HepG2 (cell line): ENCODE data around the gene PARP2. TPM values are rescaled to one million over a fixed set of nuclear protein-coding genes. Genes with fewer than 3 reads are reported as not detected.

Source experiments
- CBX5 ChIP-seq: sonication (generic); formaldehyde crosslinking; IDR thresholded peaks from 2 replicates; pipeline ENCODE4 v1.4.0; 2020; ENCODE audit warnings: missing genetic modification reagents, borderline replicate concordance
- E2F2 ChIP-seq: sonication (generic); formaldehyde crosslinking; IDR thresholded peaks from 2 replicates; pipeline ENCODE4 v1.4.0; 2020; ENCODE audit warnings: missing genetic modification reagents, borderline replicate concordance
- ERF ChIP-seq: IDR thresholded peaks from 2 replicates; pipeline ENCODE4 v1.6.1; 2018; ENCODE audit warnings: missing biosample characterization, missing genetic modification reagents
- HNRNPH1 ChIP-seq: fragments of 200-400 bp; formaldehyde crosslinking; optimal IDR thresholded peaks from 2 replicates; pipeline ENCODE3; 2017; ENCODE audit warnings: mild to moderate bottlenecking, low read depth, low read length
- NR1H2 ChIP-seq: sonication (generic); formaldehyde crosslinking; IDR thresholded peaks from 2 replicates; pipeline ENCODE4 v1.8.1; 2022; ENCODE audit warnings: low read depth, missing genetic modification reagents, borderline replicate concordance
- RFX3 ChIP-seq: IDR thresholded peaks from 2 replicates; pipeline ENCODE4 v1.6.1; 2016; ENCODE audit warnings: missing biosample characterization, missing genetic modification reagents
- TAF1 ChIP-seq: sonication (generic); formaldehyde crosslinking; IDR thresholded peaks from 2 replicates; pipeline ENCODE4 v1.4.0; 2020; ENCODE audit warnings: missing genetic modification reagents
- ZFAT ChIP-seq: sonication (generic); formaldehyde crosslinking; conservative IDR thresholded peaks from 2 replicates; pipeline ENCODE4 v1.8.1; 2023; ENCODE audit warnings: missing genetic modification reagents, inconsistent platforms
- ZFP36 ChIP-seq: fragments of 150-350 bp; IDR thresholded peaks from 2 replicates; pipeline ENCODE4 v1.6.1; 2018; ENCODE audit warnings: borderline replicate concordance, low read length, low read depth; ENCODE audit not compliant: partially characterized antibody
- ZNF10 ChIP-seq: sonication (generic); formaldehyde crosslinking; IDR thresholded peaks from 2 replicates; pipeline ENCODE4 v1.4.0; 2020; ENCODE audit warnings: mild to moderate bottlenecking, low read depth, missing genetic modification reagents, borderline replicate concordance
- ZNF142 ChIP-seq: sonication (generic); formaldehyde crosslinking; IDR thresholded peaks from 2 replicates; pipeline ENCODE4 v1.4.0; 2020; ENCODE audit warnings: missing genetic modification reagents
- ZNF143 ChIP-seq: sonication (generic); formaldehyde crosslinking; IDR thresholded peaks from 2 replicates; pipeline ENCODE4 v1.4.0; 2020; ENCODE audit warnings: missing genetic modification reagents
- ZNF160 ChIP-seq: sonication (generic); formaldehyde crosslinking; IDR thresholded peaks from 2 replicates; pipeline ENCODE4 v1.8.0; 2022; ENCODE audit warnings: mild to moderate bottlenecking, inconsistent platforms, missing genetic modification reagents
- ZNF746 ChIP-seq: sonication (generic); formaldehyde crosslinking; IDR thresholded peaks from 2 replicates; pipeline ENCODE4 v1.8.0; 2022; ENCODE audit warnings: mild to moderate bottlenecking, missing genetic modification reagents
- ZZZ3 ChIP-seq: sonication (generic); formaldehyde crosslinking; IDR thresholded peaks from 2 replicates; pipeline ENCODE4 v1.4.0; 2020; ENCODE audit warnings: missing genetic modification reagents, mild to moderate bottlenecking, borderline replicate concordance
- polyA plus RNA-seq, 8 experiments: library from polyadenylated mRNA; depleted of rRNA in 3 of 8; stranded (reverse) in 7 of 8; unstranded in 1 of 8; fragments of >200 nt; fragmentation: Illumina TruSeq in 4 of 8; extraction: Trizol in 4 of 8; gene quantifications; 2 replicates each; pipeline versions ENCODE4 v1.2.1 to v1.2.3, GENCODE V29; 2011 to 2016; ENCODE audit warnings: low read depth in 4 of 8, missing spikeins in 1 of 8, mixed read lengths in 1 of 8; ENCODE audit not compliant: insufficient read depth in 1 of 8
- total RNA-seq, 5 experiments: library from RNA; depleted of rRNA; stranded (reverse); fragments of >200 nt; fragmentation: Illumina TruSeq; extraction: Trizol; gene quantifications; 2 replicates each; pipeline ENCODE4 v1.2.3, GENCODE V29; 2016; ENCODE audit warnings: low read depth in 1 of 5
- TF ChIP-seq, protein P1 (sequence below): IDR thresholded peaks from 2 replicates; pipeline ENCODE4 v1.6.1; 2016
- TF ChIP-seq, protein P2 (sequence below): sonication (generic); formaldehyde crosslinking; IDR thresholded peaks from 2 replicates; pipeline ENCODE4 v1.5.0; 2020; ENCODE audit warnings: mild to moderate bottlenecking, missing genetic modification reagents

Gene PARP2
- total and polyA plus RNA-seq, 2 of the 13 experiments (the other 11 are each of a cell fraction or from before 2014, with no cell fraction given): 37.3 to 38.4 TPM

GRCh38 chr14:20305265-20306078 lies 38.0 kb upstream of the PARP2 start, which contains the start of gene TTC5 (continued):
- TF ChIP-seq NR1H2 (CRISPR knock-in tag): no peak
- TF ChIP-seq ZNF10 (CRISPR knock-in tag): no peak
- TF ChIP-seq ZNF143: no peak
- TF ChIP-seq, protein P1, sequence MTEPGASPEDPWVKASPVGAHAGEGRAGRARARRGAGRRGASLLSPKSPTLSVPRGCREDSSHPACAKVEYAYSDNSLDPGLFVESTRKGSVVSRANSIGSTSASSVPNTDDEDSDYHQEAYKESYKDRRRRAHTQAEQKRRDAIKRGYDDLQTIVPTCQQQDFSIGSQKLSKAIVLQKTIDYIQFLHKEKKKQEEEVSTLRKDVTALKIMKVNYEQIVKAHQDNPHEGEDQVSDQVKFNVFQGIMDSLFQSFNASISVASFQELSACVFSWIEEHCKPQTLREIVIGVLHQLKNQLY (CRISPR knock-in tag): no peak
- TF ChIP-seq ZZZ3: peak; percentile 89; the same call in 1 of the 2 replicates
- TF ChIP-seq HNRNPH1: peak; percentile 77
- TF ChIP-seq CBX5 (CRISPR knock-in tag): peak; percentile 88; the same call in 1 of the 2 replicates
- TF ChIP-seq ERF (CRISPR knock-in tag): peak; percentile 62; the same call in 1 of the 2 replicates
- peak; percentile 86 for TF ChIP-seq RFX3 (CRISPR knock-in tag)
- no peak for TF ChIP-seq ZNF142 (CRISPR knock-in tag)
- TF ChIP-seq ZFP36: no peak
- TF ChIP-seq ZFAT: no peak
- TF ChIP-seq TAF1: peak; percentile 57
- no peak for TF ChIP-seq ZNF746 (CRISPR knock-in tag)
- TF ChIP-seq E2F2 (CRISPR knock-in tag): no peak
- TF ChIP-seq, protein P2, sequence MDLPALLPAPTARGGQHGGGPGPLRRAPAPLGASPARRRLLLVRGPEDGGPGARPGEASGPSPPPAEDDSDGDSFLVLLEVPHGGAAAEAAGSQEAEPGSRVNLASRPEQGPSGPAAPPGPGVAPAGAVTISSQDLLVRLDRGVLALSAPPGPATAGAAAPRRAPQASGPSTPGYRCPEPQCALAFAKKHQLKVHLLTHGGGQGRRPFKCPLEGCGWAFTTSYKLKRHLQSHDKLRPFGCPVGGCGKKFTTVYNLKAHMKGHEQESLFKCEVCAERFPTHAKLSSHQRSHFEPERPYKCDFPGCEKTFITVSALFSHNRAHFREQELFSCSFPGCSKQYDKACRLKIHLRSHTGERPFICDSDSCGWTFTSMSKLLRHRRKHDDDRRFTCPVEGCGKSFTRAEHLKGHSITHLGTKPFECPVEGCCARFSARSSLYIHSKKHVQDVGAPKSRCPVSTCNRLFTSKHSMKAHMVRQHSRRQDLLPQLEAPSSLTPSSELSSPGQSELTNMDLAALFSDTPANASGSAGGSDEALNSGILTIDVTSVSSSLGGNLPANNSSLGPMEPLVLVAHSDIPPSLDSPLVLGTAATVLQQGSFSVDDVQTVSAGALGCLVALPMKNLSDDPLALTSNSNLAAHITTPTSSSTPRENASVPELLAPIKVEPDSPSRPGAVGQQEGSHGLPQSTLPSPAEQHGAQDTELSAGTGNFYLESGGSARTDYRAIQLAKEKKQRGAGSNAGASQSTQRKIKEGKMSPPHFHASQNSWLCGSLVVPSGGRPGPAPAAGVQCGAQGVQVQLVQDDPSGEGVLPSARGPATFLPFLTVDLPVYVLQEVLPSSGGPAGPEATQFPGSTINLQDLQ (CRISPR knock-in tag): no peak
- TF ChIP-seq ZNF160: no peak
